ENCODE data around the gene PGC.

GRCh38 chr6:41722969-41723529, 24.1 kb downstream of the PGC start:
- no peak for TF ChIP-seq CTCF (IDR thresholded peaks at IDR 0.05; ENCODE audit: low read length)
- no peak for TF ChIP-seq EZH2phosphoT487 (IDR thresholded peaks at IDR 0.05; ENCODE audit: low read length)

All from MM.1S (cell line).